ENCODE measurements around the gene RHBDL1.

RHBDL1 gene

GRCh38 chr16:630815-631405 lies 44.6 kb upstream of the RHBDL1 start, which contains the start of gene WFIKKN1:
Gene WFIKKN1 (plus strand): TSS chr16:630985. CDS start chr16:631254, 269 bp downstream.
- Histone ChIP-seq H3K9ac (no peak within 1 kb of the TSS), H3K27ac (no peak within 1 kb of the TSS), H4K20me1 (ENCODE audit: insufficient read depth) (no peaks in the 10 kb centered on the region)

GRCh38 chr16:631808-632358 lies 43.6 kb upstream of the RHBDL1 start:
- peaks cover 3% of the 10 kb centered on the region for H3K4me1 ChIP-seq (ENCODE audit: low read depth, poor library complexity, severe bottlenecking)
- no peak for TF ChIP-seq CTCF (conservative IDR thresholded peaks at IDR 0.05; ENCODE audit: low read depth, low read length)
- H3K27ac ChIP-seq, result no peak overlapping the region
- H3K27me3 ChIP-seq (ENCODE audit: insufficient read depth, low read depth), result no peaks in the 10 kb centered on the region
- no peak overlapping the region for H2AFZ ChIP-seq (ENCODE audit: low read depth)
- no peak overlapping the region for H3K9ac ChIP-seq
- peaks cover 12% of the 10 kb centered on the region; the same call in 1 of the 2 replicates for H3K79me2 ChIP-seq (ENCODE audit: insufficient read depth, low read depth)
- H3K4me3 ChIP-seq (IDR thresholded peaks at IDR 0.05; ENCODE audit: insufficient read depth, low read depth, low read length), result no peak overlapping the region
- H4K20me1 ChIP-seq (ENCODE audit: insufficient read depth), result no peaks in the 10 kb centered on the region
- no peaks in the 10 kb centered on the region; the same call in 1 of the 2 replicates for H3K36me3 ChIP-seq (ENCODE audit: insufficient read depth)
- no peak overlapping the region for H3K4me2 ChIP-seq

More at GRCh38 chr16:630815-631405, 44.6 kb upstream of the RHBDL1 start, which contains the start of gene WFIKKN1:
- Histone ChIP-seq H3K36me3 (ENCODE audit: insufficient read depth) (no peaks in the 10 kb centered on the region; the same call in 1 of the 2 replicates), H3K4me2 (no peak within 1 kb of the TSS), H3K79me2 (ENCODE audit: insufficient read depth, low read depth) (peaks cover 11% of the 10 kb centered on the region; the same call in 1 of the 2 replicates), H3K27me3 (ENCODE audit: insufficient read depth, low read depth) (no peaks in the 10 kb centered on the region), H3K4me1 (ENCODE audit: low read depth, poor library complexity, severe bottlenecking) (peaks cover 3% of the 10 kb centered on the region), H2AFZ (ENCODE audit: low read depth) (no peak within 1 kb of the TSS), H3K4me3 (IDR thresholded peaks at IDR 0.05; ENCODE audit: insufficient read depth, low read depth, low read length) (no peak within 1 kb of the TSS)
- no peak for TF ChIP-seq CTCF (conservative IDR thresholded peaks at IDR 0.05; ENCODE audit: low read depth, low read length)

GRCh38 chr16:632486-633335 lies 42.8 kb upstream of the RHBDL1 start:
- no peaks in the 10 kb centered on the region for H4K20me1 ChIP-seq (ENCODE audit: insufficient read depth)
- H3K4me3 ChIP-seq (IDR thresholded peaks at IDR 0.05; ENCODE audit: insufficient read depth, low read depth, low read length), result no peak overlapping the region

More at GRCh38 chr16:632486-633335, 42.8 kb upstream of the RHBDL1 start:
- no peak overlapping the region for H2AFZ ChIP-seq (ENCODE audit: low read depth)
- no peak overlapping the region for H3K4me2 ChIP-seq
- TF ChIP-seq CTCF (conservative IDR thresholded peaks at IDR 0.05; ENCODE audit: low read depth, low read length), result no peak
- H3K36me3 ChIP-seq (ENCODE audit: insufficient read depth), result no peaks in the 10 kb centered on the region; the same call in 1 of the 2 replicates
- H3K4me1 ChIP-seq (ENCODE audit: low read depth, poor library complexity, severe bottlenecking), result peaks cover 6% of the 10 kb centered on the region
- no peaks in the 10 kb centered on the region for H3K27me3 ChIP-seq (ENCODE audit: insufficient read depth, low read depth)
- H3K79me2 ChIP-seq (ENCODE audit: insufficient read depth, low read depth), result peaks cover 12% of the 10 kb centered on the region; the same call in 1 of the 2 replicates
- no peak overlapping the region for H3K27ac ChIP-seq
- H3K9ac ChIP-seq, result no peak overlapping the region

Measured in KMS-11 (cell line).